Measurements from ENCODE around the gene EXOC4.

The EXOC4 gene

GRCh38 chr7:133445617-133446016, 192.7 kb downstream of the EXOC4 start:
- no peak overlapping the region for H3K4me3 ChIP-seq (ENCODE audit: low read depth, low read length)
- no peak for DNase-seq (ENCODE audit: low read depth)
- TF ChIP-seq, protein P1, sequence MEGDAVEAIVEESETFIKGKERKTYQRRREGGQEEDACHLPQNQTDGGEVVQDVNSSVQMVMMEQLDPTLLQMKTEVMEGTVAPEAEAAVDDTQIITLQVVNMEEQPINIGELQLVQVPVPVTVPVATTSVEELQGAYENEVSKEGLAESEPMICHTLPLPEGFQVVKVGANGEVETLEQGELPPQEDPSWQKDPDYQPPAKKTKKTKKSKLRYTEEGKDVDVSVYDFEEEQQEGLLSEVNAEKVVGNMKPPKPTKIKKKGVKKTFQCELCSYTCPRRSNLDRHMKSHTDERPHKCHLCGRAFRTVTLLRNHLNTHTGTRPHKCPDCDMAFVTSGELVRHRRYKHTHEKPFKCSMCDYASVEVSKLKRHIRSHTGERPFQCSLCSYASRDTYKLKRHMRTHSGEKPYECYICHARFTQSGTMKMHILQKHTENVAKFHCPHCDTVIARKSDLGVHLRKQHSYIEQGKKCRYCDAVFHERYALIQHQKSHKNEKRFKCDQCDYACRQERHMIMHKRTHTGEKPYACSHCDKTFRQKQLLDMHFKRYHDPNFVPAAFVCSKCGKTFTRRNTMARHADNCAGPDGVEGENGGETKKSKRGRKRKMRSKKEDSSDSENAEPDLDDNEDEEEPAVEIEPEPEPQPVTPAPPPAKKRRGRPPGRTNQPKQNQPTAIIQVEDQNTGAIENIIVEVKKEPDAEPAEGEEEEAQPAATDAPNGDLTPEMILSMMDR (IDR thresholded peaks at IDR 0.05; ENCODE audit: low read depth, low read length, missing control alignments), result no peak

DNA sequence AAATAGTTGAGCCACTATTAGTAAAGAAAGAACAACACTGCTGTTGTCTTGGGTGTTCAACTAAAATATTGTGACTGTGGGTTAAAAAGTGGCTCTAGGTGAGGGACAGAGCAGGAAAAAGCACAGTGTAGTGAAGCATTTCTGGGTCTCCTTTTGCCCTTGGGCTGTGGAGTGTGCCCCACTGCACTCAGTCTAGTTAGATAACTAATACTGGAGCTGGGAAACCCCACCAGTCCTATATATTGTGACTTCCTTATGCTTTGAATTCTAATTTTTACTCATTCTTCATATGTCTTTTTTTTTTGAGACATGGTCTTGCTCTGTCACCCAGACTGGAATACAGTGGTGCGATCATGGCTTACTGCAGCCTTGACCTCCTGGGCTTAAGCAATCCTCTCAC, 195.1 kb downstream of the EXOC4 start:
- DNase-seq (ENCODE audit: low read depth), result no peak
- H3K4me3 ChIP-seq (ENCODE audit: low read depth, low read length), result no peak overlapping the region
- TF ChIP-seq, protein P1 (IDR thresholded peaks at IDR 0.05; ENCODE audit: low read depth, low read length, missing control alignments), result no peak

GRCh38 chr7:133452577-133452976, 199.7 kb downstream of the EXOC4 start:
- TF ChIP-seq, protein P1 (IDR thresholded peaks at IDR 0.05; ENCODE audit: low read depth, low read length, missing control alignments), result no peak
- H3K4me3 ChIP-seq (ENCODE audit: low read depth, low read length), result no peak overlapping the region
- DNase-seq (ENCODE audit: low read depth), result no peak

DNA sequence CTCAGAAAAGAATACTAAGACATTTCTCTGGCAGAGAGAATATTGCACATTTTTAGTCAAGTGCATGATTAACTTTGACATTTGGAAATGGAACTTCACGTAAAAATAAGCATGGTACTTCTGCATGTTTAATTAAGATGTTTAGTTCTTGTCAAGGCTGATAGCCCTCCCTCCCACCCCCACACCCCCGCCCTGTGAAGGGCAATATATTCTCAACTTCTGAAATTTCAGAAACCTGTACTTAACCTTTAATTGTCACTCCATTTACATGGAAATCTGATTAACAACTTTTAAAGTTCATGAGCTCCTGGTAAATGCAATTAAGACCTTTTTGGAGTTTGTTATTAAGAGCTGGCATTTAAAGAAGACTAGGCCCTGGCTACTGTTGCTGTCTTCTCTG, 205.8 kb downstream of the EXOC4 start:
- H3K4me3 ChIP-seq (ENCODE audit: low read depth, low read length), result no peak overlapping the region
- TF ChIP-seq, protein P1 (IDR thresholded peaks at IDR 0.05; ENCODE audit: low read depth, low read length, missing control alignments), result no peak
- DNase-seq (ENCODE audit: low read depth), result no peak

DNA sequence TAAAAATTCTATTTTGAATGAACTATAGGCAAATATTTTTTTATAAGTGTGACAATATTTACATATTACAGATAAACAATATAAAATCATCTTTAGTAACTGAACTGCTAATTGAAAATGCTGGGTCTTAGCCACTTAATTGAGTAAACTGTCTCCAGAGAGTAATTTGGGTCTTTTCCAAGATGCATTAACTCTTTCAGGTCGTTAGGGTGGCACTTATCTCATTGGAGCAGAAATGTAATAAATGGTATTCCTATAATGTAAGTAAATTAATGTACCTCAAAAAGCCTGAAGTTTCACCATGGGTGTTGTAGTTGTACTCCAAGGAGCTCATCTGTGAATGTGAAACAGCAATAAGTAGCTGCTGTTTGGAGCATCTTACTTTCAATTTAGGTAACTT, 208.5 kb downstream of the EXOC4 start:
- no peak for DNase-seq (ENCODE audit: low read depth)
- H3K4me3 ChIP-seq (ENCODE audit: low read depth, low read length), result no peak overlapping the region
- TF ChIP-seq, protein P1 (IDR thresholded peaks at IDR 0.05; ENCODE audit: low read depth, low read length, missing control alignments), result no peak

DNA sequence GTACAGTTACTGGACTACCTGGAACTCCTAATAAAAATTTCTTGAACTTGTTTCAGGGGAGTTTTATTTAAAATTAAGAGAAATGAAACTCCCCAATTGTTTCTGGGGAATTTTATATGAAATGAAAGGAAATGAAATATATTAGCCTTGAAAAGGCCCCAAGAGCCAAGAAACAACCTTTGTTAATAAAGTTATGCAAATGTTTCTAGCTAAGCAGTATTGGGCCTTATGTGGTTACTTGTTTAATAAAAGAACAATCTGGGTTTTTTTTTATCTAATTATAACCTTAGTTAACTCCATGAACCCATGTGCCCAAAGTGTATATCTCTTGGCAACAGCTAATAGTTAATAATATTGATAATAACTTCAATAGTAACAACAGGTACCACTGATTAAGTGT, 222.8 kb downstream of the EXOC4 start:
- H3K4me3 ChIP-seq (ENCODE audit: low read depth, low read length), result no peak overlapping the region
- TF ChIP-seq, protein P1 (IDR thresholded peaks at IDR 0.05; ENCODE audit: low read depth, low read length, missing control alignments), result no peak
- DNase-seq (ENCODE audit: low read depth), result no peak

- DNase-seq (ENCODE audit: low read depth), result no peak
- H3K4me3 ChIP-seq (ENCODE audit: low read depth, low read length), result no peak overlapping the region
- TF ChIP-seq, protein P1 (IDR thresholded peaks at IDR 0.05; ENCODE audit: low read depth, low read length, missing control alignments), result no peak
Observed at GRCh38 chr7:133477791-133478190, 224.9 kb downstream of the EXOC4 start.

Data from GM12864 (cell line).